IPS-20b (cell line): ENCODE data around the gene CYP26B1.

Experiments used
- H3K27ac ChIP-seq: one replicate; pipeline ENCODE4 v1.5.1; 2013; ENCODE audit warnings: low read length
- H3K27me3 ChIP-seq: 2 replicates; pipeline ENCODE4 v1.6.1; 2013; ENCODE audit warnings: mild to moderate bottlenecking, low read length, inconsistent platforms; ENCODE audit not compliant: insufficient read depth
- H3K36me3 ChIP-seq: 2 replicates; pipeline ENCODE4 v1.6.1; 2013; ENCODE audit warnings: low read depth, mild to moderate bottlenecking, inconsistent platforms, low read length, moderate library complexity; ENCODE audit not compliant: insufficient read depth
- H3K4me1 ChIP-seq: 2 replicates; pipeline ENCODE4 v1.6.1; 2013; ENCODE audit warnings: mild to moderate bottlenecking, control low read depth, inconsistent platforms, low read length, moderate library complexity; ENCODE audit not compliant: insufficient read depth
- H3K4me3 ChIP-seq: 2 replicates; pipeline ENCODE4 v1.5.1; 2013; ENCODE audit warnings: mild to moderate bottlenecking, low read length, inconsistent platforms
- H3K9ac ChIP-seq: 2 replicates; pipeline ENCODE4 v1.6.1; 2013; ENCODE audit warnings: low read depth, mild to moderate bottlenecking, inconsistent platforms, low read length, moderate library complexity
- H3K9me3 ChIP-seq: 2 replicates; pipeline ENCODE4 v1.6.1; 2013; ENCODE audit warnings: mild to moderate bottlenecking, low read depth, low read length, inconsistent platforms; ENCODE audit not compliant: insufficient read depth

CYP26B1 gene

DNA sequence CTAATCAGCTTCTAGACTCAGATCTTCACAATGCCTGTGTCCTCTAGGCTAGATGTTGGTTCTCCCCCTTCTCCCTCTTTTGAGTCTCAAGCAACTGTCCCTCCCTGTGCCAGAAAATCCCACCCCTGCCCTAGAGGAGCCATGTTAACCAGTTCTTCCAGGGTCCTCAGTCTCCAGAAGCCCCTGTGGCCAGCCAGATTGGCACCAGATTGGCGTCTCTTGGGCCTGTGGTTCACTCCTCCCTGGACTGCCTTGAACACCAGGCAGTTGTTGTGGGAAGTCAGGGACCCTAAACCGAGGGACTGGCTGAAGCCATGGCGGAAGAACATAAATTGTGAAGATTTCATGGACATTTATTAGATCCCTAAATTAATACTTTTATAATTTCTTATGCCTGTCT, 36.6 kb downstream of the CYP26B1 start:
- Histone ChIP-seq H3K9me3 (peaks cover 5% of the 10 kb centered on the region; the same call in 1 of the 2 replicates), H3K27ac (no peak overlapping the region), H3K4me1 (no peaks in the 10 kb centered on the region; the same call in 1 of the 2 replicates), H3K27me3 (no peaks in the 10 kb centered on the region), H3K36me3 (no peaks in the 10 kb centered on the region), H3K4me3 (no peak overlapping the region), H3K9ac (no peak overlapping the region)

DNA sequence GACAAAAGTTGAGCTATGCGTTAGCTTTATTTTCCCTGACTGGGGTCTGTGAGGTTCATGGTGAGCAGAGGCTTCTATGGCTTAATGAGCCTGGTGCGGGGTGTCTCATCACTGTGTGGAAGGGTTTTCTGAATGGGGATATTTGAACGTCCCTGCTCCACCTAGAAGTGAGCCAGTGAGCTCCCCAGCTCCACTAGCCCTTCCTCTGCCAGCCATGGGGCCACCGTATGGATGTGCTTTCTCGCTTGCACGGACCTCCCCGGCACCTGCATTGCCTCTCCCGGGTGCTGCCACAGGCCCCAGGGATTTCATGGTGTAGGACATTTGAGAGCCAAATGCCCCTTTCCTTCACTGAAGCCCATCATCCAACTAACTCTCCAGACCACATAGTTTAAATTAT, 37.8 kb downstream of the CYP26B1 start:
- H3K9me3 ChIP-seq, result peaks cover 5% of the 10 kb centered on the region; the same call in 1 of the 2 replicates
- H3K4me3 ChIP-seq, result no peak overlapping the region
- no peak overlapping the region for H3K27ac ChIP-seq
- no peaks in the 10 kb centered on the region for H3K36me3 ChIP-seq
- no peak overlapping the region for H3K9ac ChIP-seq
- H3K4me1 ChIP-seq, result no peaks in the 10 kb centered on the region; the same call in 1 of the 2 replicates
- H3K27me3 ChIP-seq, result no peaks in the 10 kb centered on the region

DNA sequence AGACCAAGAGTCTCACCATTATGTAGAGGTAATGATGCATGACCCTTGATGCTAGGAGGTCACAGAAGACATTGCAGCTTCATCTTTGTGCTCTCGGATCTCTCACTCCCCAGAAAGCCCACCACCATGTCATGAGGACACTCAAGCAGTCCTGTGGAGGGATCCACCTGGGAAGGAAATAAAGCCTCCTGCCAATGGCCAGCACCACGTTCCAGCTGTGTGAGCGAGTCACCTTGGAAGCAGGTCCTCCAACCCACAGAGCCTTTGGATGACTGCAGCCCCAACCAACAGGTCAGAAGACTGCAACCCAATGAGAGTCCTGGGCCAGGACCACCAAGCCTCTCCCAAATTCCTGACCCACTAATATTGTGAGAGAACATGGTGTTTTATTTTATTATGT, 38.4 kb downstream of the CYP26B1 start:
- no peak overlapping the region for H3K9ac ChIP-seq
- peaks cover 5% of the 10 kb centered on the region; the same call in 1 of the 2 replicates for H3K9me3 ChIP-seq
- no peak overlapping the region for H3K27ac ChIP-seq
- H3K36me3 ChIP-seq, result no peaks in the 10 kb centered on the region
- no peaks in the 10 kb centered on the region for H3K27me3 ChIP-seq
- H3K4me1 ChIP-seq, result no peaks in the 10 kb centered on the region; the same call in 1 of the 2 replicates
- no peak overlapping the region for H3K4me3 ChIP-seq

GRCh38 chr2:72108121-72108520, 39.5 kb downstream of the CYP26B1 start:
- H3K9me3 ChIP-seq, result peaks cover 5% of the 10 kb centered on the region; the same call in 1 of the 2 replicates
- no peak overlapping the region for H3K27ac ChIP-seq
- no peak overlapping the region for H3K4me3 ChIP-seq
- H3K4me1 ChIP-seq, result no peaks in the 10 kb centered on the region; the same call in 1 of the 2 replicates
- H3K27me3 ChIP-seq, result no peaks in the 10 kb centered on the region
- no peaks in the 10 kb centered on the region for H3K36me3 ChIP-seq
- H3K9ac ChIP-seq, result no peak overlapping the region

- Histone ChIP-seq H3K4me3 (no peak overlapping the region), H3K9me3 (0 out of 2 replicates have a peak, but pooled peaks cover under 1% of the 10 kb centered on the region), H3K9ac (no peak overlapping the region), H3K27ac (no peak overlapping the region), H3K36me3 (no peaks in the 10 kb centered on the region), H3K4me1 (no peaks in the 10 kb centered on the region), H3K27me3 (no peaks in the 10 kb centered on the region)
These were observed 40.7 kb downstream of the CYP26B1 start for GRCh38 chr2:72106978-72107377.

DNA sequence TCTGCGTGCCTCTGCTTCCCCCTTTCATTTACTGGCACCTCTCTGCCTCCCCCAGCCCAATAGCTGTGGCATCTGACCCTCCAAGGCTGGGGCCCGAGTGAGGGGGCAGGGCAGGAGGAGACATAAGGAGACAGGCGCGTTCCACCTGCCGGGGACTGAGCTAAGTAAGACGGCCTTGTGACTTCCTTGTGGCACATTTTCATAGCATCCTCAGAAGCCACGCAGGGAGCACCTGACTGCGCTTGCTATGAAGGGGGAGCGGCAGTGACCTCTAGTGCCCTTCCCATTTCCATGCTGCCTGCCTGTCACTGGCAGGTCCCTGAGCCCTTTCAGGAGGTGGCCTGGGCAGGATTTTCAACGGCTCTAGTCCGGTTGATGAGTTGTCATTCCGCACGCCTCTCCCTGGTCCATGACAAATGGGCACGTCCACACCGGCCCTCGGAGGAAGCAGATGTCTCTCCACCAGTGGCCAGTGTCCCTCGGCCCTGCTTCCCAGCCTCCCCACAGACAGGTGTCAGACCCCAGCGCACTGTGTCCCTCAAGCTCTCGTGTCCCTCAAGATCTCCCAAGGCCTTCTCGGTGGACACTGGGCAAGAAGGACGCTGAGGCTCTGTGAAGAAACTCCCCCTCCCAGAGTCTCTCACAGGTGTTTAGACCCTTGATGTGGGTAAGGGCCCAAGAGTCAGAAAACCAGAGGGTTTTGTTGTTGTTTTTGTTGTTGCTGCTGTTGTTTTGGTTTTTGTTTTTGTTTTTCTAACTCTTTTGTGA, 42.7 kb downstream of the CYP26B1 start:
- H3K9me3 ChIP-seq, result no peaks in the 10 kb centered on the region
- no peaks in the 10 kb centered on the region for H3K4me1 ChIP-seq
- no peak overlapping the region for H3K4me3 ChIP-seq
- no peak overlapping the region for H3K27ac ChIP-seq
- H3K36me3 ChIP-seq, result no peaks in the 10 kb centered on the region
- H3K27me3 ChIP-seq, result no peaks in the 10 kb centered on the region
- no peak overlapping the region for H3K9ac ChIP-seq

DNA sequence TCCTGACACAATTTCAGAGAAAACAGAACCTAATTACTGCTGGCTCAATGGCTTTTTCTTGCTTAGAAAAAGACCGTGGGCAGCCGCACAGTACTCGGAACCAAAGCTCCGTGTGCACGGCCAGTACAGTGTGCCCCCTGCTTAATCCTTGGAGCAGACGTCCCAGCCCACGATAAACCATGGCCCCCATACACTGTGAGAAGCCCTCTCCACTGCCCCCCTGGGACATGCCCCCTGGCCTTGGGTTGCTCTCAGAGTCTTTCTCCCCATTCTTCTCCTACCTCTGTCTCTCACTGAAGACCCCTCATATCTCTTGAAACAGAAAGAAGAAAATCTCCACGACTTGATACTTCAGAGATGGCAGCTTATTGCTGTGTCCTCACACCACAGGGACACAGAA, 44.0 kb downstream of the CYP26B1 start:
- Histone ChIP-seq H3K9ac (no peak overlapping the region), H3K9me3 (no peaks in the 10 kb centered on the region)

GRCh38 chr2:72103161-72103560, 44.5 kb downstream of the CYP26B1 start:
- Histone ChIP-seq H3K9ac (no peak overlapping the region), H3K4me3 (no peak overlapping the region), H3K27ac (no peak overlapping the region)

More for the DNA sequence above, 44.0 kb downstream of the CYP26B1 start:
- no peaks in the 10 kb centered on the region for H3K36me3 ChIP-seq
- no peak overlapping the region for H3K4me3 ChIP-seq
- H3K27me3 ChIP-seq, result no peaks in the 10 kb centered on the region
- no peak overlapping the region for H3K27ac ChIP-seq
- no peaks in the 10 kb centered on the region for H3K4me1 ChIP-seq

DNA sequence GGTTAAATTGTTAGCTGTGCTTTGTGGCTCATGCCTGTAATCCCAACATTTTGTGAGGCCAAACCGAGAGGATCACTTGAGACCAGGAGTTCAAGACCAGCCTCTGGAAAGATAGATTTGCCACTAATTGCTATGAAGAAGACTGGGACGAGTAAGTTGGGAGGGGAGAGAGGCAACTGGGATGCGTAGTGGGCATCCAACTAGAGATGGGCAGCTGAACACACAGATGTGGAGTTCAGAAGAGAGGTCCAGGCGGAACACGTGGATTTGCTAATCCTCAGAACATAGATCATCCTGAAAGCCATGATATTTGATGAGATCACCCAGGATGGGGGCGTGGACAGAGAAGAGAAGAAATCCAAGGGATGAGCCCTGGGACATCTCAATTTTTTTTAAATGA, 48.7 kb downstream of the CYP26B1 start:
- H3K36me3 ChIP-seq, result no peaks in the 10 kb centered on the region
- H3K27me3 ChIP-seq, result no peaks in the 10 kb centered on the region
- no peak overlapping the region for H3K9ac ChIP-seq
- no peak overlapping the region for H3K27ac ChIP-seq
- H3K4me3 ChIP-seq, result no peak overlapping the region
- H3K9me3 ChIP-seq, result no peaks in the 10 kb centered on the region
- no peaks in the 10 kb centered on the region for H3K4me1 ChIP-seq

More at GRCh38 chr2:72103161-72103560, 44.5 kb downstream of the CYP26B1 start:
- no peaks in the 10 kb centered on the region for H3K36me3 ChIP-seq
- H3K9me3 ChIP-seq, result no peaks in the 10 kb centered on the region
- no peaks in the 10 kb centered on the region for H3K27me3 ChIP-seq
- no peaks in the 10 kb centered on the region for H3K4me1 ChIP-seq

DNA sequence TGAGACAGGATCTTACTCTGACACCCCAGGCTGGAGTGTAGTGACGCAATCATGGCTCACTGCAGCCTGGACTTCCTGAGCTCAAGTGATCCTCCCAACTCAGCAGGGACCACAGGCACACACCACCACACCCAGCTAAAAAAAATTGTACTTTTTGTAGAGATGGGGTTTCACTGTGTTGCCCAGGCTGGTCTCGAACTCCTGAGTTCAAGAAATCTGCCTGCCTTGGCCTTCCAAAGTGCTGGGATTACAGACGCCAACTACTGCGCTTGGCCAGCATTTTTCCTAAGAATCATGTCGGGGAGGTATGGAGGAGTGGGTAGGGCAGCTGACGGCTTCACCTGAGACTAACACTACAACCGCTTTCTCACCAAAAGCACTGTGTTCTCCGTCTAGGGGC, 50.4 kb downstream of the CYP26B1 start:
- Histone ChIP-seq H3K27ac (no peak overlapping the region), H3K4me3 (no peak overlapping the region), H3K9ac (no peak overlapping the region), H3K36me3 (no peaks in the 10 kb centered on the region), H3K9me3 (no peaks in the 10 kb centered on the region), H3K4me1 (no peaks in the 10 kb centered on the region; the same call in 1 of the 2 replicates), H3K27me3 (no peaks in the 10 kb centered on the region)

DNA sequence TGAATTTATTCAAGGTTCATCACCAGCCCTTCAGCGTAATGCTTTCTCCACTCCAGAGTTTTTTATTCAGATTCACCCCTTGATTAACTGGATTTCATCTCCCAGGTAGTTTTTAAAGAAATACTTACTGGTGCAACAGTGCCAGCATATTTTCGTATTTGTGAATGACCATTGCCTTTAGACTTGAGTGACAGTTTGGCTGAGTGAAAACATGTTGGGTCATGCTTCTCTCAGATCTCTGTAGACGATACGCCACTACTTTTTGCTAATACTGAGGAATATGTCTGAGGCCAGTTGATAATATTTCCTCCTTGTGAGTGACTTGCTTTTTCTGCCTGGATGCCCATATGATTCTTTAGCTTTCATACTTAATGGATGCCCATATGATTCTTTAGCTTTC, 51.5 kb downstream of the CYP26B1 start:
- no peaks in the 10 kb centered on the region; the same call in 1 of the 2 replicates for H3K4me1 ChIP-seq
- no peaks in the 10 kb centered on the region for H3K27me3 ChIP-seq
- no peak overlapping the region for H3K27ac ChIP-seq
- no peak overlapping the region for H3K4me3 ChIP-seq
- H3K9me3 ChIP-seq, result no peaks in the 10 kb centered on the region
- no peak overlapping the region for H3K9ac ChIP-seq
- no peaks in the 10 kb centered on the region for H3K36me3 ChIP-seq

DNA sequence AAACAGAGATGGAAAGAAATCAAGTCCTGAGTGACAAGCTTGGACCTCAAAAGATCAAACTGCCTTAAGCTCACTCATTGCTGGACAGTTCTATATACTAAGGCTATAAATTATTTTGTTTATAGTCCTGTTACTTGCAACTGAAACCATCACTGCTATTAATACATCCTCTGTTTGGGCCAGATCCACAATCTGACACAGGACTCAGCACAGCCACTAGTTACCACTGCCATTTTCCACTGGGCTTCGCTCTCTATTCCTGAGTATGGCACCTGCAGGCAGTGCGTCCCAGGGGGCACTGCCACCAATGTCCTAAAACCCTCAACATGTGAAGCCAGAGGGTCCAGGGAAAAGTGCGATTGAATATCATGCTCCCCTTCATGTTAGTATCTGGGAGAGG, 52.3 kb downstream of the CYP26B1 start:
- no peak overlapping the region for H3K9ac ChIP-seq
- no peak overlapping the region for H3K4me3 ChIP-seq
- H3K9me3 ChIP-seq, result no peaks in the 10 kb centered on the region
- H3K27ac ChIP-seq, result no peak overlapping the region
- no peaks in the 10 kb centered on the region; the same call in 1 of the 2 replicates for H3K4me1 ChIP-seq
- H3K27me3 ChIP-seq, result no peaks in the 10 kb centered on the region
- no peaks in the 10 kb centered on the region for H3K36me3 ChIP-seq
